Body of pancreas (tissue), 4 donors: ENCODE data around the gene DST. TPM values are rescaled to one million over a fixed set of nuclear protein-coding genes. Genes with fewer than 3 reads are reported as not detected.

Experiments used
- ATAC-seq: fragments of 150-250 bp; one replicate; pipeline ENCODE4 v1.9.1; 2016
- DNase-seq, 4 donors: peaks; one replicate each; pipeline ENCODE4 v3.0.0-alpha.2; 2019
- H3K27ac ChIP-seq, 4 donors: fragments of 200-600 bp; sonication (generic); 1 replicate in 3 of 4; 2 replicates in 1 of 4; pipeline versions ENCODE4 v1.5.1 to v1.6.1; 2016 to 2019; ENCODE audit warnings: mild to moderate bottlenecking in 1 of 4, mixed read lengths in 1 of 4, moderate library complexity in 1 of 4
- H3K27me3 ChIP-seq, 2 donors: fragments of 200-600 bp; sonication (generic); one replicate each; pipeline ENCODE4 v1.6.0; 2016; ENCODE audit warnings: mild to moderate bottlenecking in 1 of 2
- H3K36me3 ChIP-seq, 2 donors: fragments of 200-600 bp; sonication (generic); replicated peaks in 1 of 2; 2 replicates each; pipeline ENCODE4 v1.5.1; 2016; ENCODE audit warnings: low read depth in 2 of 2; ENCODE audit not compliant: insufficient read depth in 1 of 2
- H3K4me1 ChIP-seq: fragments of 200-600 bp; sonication (generic); one replicate; pipeline ENCODE4 v1.6.0; 2016
- H3K4me3 ChIP-seq, 2 donors: fragments of 200-600 bp; sonication (generic); 1 replicate in 1 of 2; 2 replicates in 1 of 2; pipeline ENCODE4 v1.5.1; 2016 to 2019
- H3K9me3 ChIP-seq, 3 donors: fragments of 200-600 bp; sonication (generic); 1 replicate in 2 of 3; 2 replicates in 1 of 3; pipeline ENCODE4 v1.5.1; 2016
- POLR2A ChIP-seq, 3 donors: fragments of 450-650 bp; IDR thresholded peaks; one replicate each; pipeline ENCODE4 v1.6.1; 2016; ENCODE audit warnings: antibody characterized with exemption in 3 of 3, mild to moderate bottlenecking in 2 of 3
- intact Hi-C: fragments of 100-400 bp; cut with DNase I; formaldehyde crosslinking; loops from one replicate; pipeline ENCODE4 v1.15.1; 2023
- total RNA-seq, 2 donors: library from RNA; depleted of rRNA; stranded (reverse); fragments of >200 nt; gene quantifications; one replicate each; pipeline ENCODE4 v1.1.0, GENCODE V29; 2016
- TF ChIP-seq, protein P1 (sequence below), 7 experiments: fragments of 450-650 bp in 4 of 7; fragments of 200-600 bp in 3 of 7; sonication (generic) in 3 of 7; IDR thresholded peaks; one replicate each; pipeline ENCODE4 v1.5.1; 2016 to 2019; ENCODE audit warnings: antibody characterized with exemption in 7 of 7

Gene DST
- total RNA-seq, 2 donors from 2014 or later = 105 to 117 TPM

DNA sequence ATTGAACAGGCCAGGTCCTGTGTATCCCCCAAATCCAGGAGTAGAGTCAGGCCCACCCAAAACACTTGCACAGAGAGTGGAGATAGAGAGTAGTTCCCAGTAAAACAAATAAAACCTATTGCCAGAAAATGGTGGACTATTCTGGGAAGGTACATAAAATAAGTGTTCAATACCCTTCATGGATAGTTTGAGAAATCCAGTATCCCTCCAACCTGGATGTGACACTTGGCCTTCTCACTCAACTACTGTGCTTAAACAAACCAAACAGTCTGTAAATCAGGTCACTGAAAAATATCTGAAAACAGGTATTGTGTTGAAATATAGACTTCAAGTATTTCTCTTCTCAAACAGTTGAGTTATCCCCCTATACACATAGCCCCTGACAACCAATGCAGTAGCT, 233.7 kb downstream of the DST start:
- Histone ChIP-seq H3K36me3 (no peaks in the 10 kb centered on the region), H3K27me3 (no peaks in the 10 kb centered on the region), H3K4me3 (no peak overlapping the region), H3K4me1 (no peaks in the 10 kb centered on the region), H3K9me3 (no peaks in the 10 kb centered on the region), H3K27ac (no peak overlapping the region)
- intact Hi-C loops = no loop called here
- ATAC-seq = no peak
- no peak for DNase-seq
- TF ChIP-seq, protein P1, sequence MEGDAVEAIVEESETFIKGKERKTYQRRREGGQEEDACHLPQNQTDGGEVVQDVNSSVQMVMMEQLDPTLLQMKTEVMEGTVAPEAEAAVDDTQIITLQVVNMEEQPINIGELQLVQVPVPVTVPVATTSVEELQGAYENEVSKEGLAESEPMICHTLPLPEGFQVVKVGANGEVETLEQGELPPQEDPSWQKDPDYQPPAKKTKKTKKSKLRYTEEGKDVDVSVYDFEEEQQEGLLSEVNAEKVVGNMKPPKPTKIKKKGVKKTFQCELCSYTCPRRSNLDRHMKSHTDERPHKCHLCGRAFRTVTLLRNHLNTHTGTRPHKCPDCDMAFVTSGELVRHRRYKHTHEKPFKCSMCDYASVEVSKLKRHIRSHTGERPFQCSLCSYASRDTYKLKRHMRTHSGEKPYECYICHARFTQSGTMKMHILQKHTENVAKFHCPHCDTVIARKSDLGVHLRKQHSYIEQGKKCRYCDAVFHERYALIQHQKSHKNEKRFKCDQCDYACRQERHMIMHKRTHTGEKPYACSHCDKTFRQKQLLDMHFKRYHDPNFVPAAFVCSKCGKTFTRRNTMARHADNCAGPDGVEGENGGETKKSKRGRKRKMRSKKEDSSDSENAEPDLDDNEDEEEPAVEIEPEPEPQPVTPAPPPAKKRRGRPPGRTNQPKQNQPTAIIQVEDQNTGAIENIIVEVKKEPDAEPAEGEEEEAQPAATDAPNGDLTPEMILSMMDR (IDR thresholded peaks at IDR 0.05) = no peak
- no peak for TF ChIP-seq POLR2A (IDR thresholded peaks at IDR 0.05)
